GM19468 (cell line): ENCODE data around the gene TAF11L14.
"Not testable (repeated sequence)": the region's sequence is repeated elsewhere in the genome, so short reads cannot be mapped to it uniquely, and the experiment has no call there.

Experiments
- ATAC-seq: cut with Tn5 transposase; IDR thresholded peaks from one replicate; pipeline ENCODE4 v1.9.1; 2021; ENCODE audit warnings: mild to moderate bottlenecking, moderate library complexity, moderate number of reproducible peaks; ENCODE audit not compliant: unreplicated experiment; ENCODE audit errors: extremely low read depth

TAF11L14 gene

DNA sequence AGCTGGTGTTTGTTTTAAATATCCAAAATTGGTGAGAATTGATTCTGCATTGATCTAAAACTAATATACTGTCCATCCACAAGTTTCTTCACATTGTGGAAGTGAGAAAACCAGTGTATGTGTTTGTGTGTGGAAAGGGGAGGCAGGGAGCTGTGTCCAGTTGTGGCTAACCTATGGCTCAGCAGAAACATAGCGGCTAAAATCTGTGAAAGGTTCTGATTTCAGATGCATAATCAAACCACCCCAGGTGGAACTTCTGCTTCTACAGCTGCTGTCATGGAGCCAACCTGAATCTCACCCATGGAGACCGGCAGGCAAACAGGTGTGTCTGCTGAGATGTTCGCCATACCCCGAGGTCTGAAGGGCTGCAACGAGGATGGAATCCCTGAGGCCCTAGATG is at the start of gene TAF11L14:
Gene TAF11L14, plus strand, starts transcription at position 301 of the 400 bp plus-strand sequence.
- no peak for ATAC-seq

DNA sequence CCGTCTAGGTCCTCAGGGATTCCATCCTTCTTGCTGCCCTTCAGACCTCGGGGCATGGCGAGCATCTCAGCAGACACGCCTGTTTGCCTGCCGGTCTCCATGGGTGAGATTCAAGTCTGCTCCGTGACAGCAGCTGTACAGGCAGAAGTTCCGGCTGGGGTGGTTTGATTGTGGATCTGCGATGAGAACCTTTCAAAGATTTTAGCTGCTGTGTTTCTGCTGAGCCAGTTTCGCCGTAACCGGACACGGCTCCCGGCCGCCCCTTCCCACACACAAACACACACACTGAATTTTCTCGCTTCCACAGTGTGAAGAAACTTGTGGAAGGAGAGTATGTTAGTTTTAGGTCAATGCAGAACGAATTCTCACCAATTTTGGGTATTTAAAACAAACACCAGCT is 48.6 kb upstream of the TAF11L14 start, which contains the start of gene TAF11L7:
Gene TAF11L7, minus strand, starts transcription at position 101 of the 400 bp plus-strand sequence.
- ATAC-seq, result not testable (repeated sequence)

DNA sequence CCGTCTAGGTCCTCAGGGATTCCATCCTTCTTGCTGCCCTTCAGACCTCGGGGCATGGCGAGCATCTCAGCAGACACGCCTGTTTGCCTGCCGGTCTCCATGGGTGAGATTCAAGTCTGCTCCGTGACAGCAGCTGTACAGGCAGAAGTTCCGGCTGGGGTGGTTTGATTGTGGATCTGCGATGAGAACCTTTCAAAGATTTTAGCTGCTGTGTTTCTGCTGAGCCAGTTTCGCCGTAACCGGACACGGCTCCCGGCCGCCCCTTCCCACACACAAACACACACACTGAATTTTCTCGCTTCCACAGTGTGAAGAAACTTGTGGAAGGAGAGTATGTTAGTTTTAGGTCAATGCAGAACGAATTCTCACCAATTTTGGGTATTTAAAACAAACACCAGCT is 43.4 kb upstream of the TAF11L14 start, which contains the start of gene TAF11L8:
Gene TAF11L8, minus strand, starts transcription at position 101 of the 400 bp plus-strand sequence.
- not testable (repeated sequence) for ATAC-seq

DNA sequence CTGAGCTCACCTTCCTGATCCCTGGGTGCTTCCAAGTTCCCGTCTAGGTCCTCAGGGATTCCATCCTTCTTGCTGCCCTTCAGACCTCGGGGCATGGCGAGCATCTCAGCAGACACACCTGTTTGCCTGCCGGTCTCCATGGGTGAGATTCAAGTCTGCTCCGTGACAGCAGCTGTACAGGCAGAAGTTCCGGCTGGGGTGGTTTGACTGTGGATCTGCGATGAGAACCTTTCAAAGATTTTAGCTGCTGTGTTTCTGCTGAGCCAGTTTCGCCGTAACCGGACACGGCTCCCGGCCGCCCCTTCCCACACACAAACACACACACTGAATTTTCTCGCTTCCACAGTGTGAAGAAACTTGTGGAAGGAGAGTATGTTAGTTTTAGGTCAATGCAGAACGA is 40.0 kb upstream of the TAF11L14 start, which contains the start of gene TAF11L9:
Gene TAF11L9, minus strand, starts transcription at position 140 of the 400 bp plus-strand sequence.
- ATAC-seq, result not testable (repeated sequence)

DNA sequence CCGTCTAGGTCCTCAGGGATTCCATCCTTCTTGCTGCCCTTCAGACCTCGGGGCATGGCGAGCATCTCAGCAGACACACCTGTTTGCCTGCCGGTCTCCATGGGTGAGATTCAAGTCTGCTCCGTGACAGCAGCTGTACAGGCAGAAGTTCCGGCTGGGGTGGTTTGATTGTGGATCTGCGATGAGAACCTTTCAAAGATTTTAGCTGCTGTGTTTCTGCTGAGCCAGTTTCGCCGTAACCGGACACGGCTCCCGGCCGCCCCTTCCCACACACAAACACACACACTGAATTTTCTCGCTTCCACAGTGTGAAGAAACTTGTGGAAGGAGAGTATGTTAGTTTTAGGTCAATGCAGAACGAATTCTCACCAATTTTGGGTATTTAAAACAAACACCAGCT is 36.5 kb upstream of the TAF11L14 start, which contains the start of gene TAF11L10:
Gene TAF11L10, minus strand, starts transcription at position 101 of the 400 bp plus-strand sequence.
- not testable (repeated sequence) for ATAC-seq

DNA sequence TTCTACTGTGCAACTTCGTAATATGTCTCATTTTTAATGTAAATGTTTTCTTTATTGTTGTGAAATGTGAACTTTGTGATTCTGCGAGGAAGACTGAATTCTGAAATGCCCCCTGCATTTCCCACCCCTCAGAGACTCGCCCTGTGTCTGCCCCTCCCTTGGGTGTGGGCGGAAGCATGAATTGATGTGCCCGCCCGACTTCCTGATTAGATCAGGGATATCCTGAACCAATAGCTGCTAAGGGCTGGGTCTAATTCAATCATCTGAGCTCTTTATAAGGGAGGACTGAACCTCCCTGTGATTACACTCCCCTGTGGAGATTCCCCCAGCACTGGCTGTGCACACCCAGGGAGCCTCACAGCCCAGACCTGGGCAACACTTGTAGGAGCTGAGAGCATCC is 30.4 kb upstream of the TAF11L14 start, which contains the start of gene TAF11L11:
Gene TAF11L11, plus strand, starts transcription at position 304 of the 400 bp plus-strand sequence.
- ATAC-seq, result not testable (repeated sequence)

DNA sequence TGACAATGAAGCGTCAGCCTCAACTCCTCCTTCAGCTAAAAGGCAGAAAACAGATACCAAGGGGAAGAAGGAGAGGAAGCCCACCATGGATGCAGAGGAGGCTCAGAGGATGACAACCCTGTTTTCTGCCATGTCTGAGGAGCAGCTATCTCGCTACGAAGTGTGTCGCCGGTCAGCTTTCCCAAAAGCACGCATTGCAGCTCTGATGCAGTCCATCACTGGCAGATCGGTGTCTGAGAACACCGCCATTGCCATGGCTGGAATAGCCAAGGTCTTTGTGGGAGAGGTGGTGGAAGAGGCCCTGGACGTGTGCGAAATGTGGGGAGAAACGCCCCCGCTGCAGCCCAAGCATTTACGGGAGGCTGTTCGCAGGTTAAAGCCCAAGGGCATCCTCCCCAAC is 29.3 kb upstream of the TAF11L14 start:
- ATAC-seq, result no peak

DNA sequence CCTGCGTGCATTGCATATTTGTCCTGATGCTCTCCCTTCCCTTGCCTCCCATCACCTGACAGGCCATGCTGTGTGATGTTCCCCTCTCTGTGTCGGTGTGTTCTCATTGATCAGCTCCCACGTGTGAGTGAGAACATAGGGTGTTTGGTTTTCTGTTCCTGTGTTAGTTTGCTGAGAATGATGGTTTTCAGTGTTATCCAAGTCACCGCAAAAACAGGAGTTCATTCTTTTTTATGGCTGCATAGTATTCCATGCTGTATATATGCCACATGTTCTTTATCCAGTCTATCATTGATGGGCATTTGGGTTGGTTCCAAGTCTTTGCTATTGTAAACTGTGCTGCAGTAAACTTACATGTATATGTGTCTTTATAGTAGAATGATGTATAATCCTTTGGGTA is 26.8 kb upstream of the TAF11L14 start:
- not testable (repeated sequence) for ATAC-seq

DNA sequence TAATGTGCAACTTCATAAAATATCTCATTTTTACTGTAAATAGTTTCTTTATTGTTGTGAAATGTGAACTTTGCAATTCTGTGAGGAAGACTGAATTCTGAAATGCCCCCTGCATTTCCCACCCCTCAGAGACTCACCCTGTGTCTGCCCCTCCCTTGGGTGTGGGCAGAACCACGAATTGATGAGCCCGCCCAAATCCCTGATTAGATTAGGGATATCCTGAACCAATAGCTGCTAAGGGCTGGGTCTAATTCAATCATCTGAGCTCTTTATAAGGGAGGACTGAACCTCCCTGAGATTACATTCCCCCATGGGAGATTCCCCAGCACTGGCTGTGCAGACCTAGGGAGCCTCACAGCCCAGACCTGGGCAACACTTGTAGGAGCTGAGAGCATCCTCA is 24.2 kb upstream of the TAF11L14 start, which contains the start of gene TAF11L12:
Gene TAF11L12, plus strand, starts transcription at position 301 of the 400 bp plus-strand sequence.
- ATAC-seq, result not testable (repeated sequence)

DNA sequence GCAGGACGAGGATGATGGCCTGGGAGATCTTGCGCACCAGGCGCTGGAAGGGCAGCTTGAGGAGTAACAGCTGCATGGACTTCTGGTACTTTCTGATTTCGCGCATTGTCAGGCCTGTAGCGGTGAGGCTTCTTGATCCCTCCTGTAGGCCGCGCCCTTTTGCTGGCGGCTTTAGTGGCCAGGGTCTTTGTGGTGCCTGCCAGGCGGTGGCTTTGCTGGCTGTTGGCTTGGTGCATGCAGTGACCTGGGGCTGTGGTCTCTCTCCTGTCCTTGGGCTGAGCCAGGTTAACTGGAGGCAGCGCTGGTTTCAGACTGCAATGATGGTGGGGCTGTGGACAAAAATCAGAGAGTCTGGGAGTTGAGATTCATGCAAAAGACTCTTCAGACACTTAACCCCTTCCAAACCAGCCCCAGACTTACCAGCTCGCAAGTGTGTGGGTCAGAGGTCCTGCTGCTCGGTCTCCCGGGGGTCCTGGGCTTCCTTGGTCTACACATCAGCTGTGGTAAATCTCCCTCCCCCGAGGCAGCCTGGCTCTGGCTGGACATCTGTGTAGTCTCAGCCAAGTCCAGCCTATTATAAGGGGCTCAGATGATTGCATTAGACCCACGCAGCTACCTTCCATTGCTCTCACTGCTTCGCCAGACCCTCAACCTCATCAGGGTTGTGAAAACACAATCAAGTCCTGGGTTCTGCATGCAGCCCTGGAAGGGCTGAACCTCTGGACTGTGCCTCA is 19.2 kb upstream of the TAF11L14 start:
- ATAC-seq, result no peak

DNA sequence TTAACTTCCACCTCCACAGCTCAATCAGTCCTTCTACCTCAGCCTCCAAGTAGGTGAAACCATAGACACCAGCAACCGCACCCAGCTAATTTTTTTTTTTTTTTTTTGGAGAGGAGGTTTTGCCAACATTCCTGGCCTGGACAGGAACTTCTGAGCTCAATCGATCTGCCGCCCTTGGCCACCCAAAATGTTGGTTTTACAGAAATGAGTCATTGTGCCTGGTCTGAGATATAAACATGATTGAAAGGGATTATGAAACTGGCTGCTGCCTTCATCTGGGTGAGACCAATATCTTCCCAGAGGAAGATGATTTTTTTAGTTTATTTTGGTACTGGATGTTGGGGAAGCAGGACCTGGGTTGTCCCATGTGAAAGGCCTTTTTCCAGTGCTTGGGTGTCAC is 14.9 kb upstream of the TAF11L14 start:
- no peak for ATAC-seq

DNA sequence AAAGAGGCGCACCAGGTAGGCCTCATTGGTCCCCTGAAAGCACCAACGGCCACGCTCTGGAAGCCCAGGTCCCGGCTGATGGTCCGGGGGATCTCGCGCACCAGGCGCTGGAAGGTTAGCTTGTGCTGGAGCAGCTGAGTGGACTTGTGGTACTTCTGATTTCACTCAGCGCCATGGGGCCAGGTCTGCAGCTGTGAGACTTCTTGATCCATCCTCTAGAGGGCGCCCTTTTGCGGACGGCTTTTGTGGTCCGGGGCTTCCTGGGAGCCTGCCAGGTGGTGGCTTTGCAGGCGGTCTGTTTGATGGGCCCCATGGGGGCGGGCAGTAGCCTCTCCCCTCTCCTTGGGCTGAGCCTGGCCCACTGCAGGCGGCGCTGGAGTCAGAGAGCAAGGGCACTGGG is 13.6 kb upstream of the TAF11L14 start:
- no peak for ATAC-seq

DNA sequence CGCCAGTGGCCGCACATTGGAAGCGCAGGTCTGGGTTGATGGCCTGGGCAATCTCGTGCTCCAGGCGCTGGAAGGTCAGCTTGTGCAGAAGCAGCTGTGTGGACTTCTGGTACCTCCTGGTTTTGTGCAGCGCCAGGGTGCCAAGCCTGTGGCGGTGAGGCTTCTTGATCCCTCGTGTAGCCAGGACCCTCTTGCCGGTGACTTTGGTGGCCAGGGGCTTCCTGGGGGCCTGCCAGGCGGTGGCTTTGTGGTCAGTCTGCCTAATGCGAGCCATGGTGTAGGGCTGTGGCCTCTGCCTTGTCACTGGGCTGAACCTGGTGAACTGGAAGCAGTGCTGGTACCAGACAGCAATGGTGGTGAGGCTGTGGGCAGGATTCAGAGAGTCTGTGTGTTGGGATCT is 8.6 kb upstream of the TAF11L14 start:
- no peak for ATAC-seq

DNA sequence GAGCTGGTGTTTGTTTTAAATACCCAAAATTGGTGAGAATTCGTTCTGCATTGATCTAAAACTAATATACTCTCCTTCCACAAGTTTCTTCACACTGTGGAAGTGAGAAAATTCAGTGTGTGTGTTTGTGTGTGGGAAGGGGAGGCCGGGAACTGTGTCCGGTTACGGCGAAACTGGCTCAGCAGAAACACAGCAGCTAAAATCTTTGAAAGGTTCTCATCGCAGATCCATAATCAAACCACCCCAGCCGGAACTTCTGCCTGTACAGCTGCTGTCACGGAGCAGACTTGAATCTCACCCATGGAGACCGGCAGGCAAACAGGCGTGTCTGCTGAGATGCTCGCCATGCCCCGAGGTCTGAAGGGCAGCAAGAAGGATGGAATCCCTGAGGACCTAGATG is 2.5 kb upstream of the TAF11L14 start, which contains the start of gene TAF11L13:
Gene TAF11L13, plus strand, starts transcription at position 301 of the 400 bp plus-strand sequence.
- ATAC-seq, result not testable (repeated sequence)

DNA sequence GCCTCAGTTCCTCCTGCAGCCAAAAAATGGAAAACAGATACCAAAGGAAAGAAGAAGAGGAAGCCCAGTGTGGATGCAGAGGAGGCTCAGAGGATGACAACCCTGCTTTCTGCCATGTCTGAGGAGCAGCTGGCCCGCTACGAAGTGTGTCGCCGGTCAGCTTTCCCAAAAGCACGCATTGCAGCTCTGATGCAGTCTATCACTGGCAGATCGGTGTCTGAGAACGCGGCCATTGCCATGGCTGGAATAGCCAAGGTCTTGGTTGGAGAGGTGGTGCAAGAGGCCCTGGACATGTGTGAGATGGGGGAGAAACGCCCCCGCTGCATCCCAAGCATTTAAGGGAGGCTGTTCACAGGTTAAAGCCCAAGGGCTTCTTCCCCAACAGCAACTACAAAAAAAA is 15.0 kb downstream of the TAF11L14 start:
- not testable (repeated sequence) for ATAC-seq

DNA sequence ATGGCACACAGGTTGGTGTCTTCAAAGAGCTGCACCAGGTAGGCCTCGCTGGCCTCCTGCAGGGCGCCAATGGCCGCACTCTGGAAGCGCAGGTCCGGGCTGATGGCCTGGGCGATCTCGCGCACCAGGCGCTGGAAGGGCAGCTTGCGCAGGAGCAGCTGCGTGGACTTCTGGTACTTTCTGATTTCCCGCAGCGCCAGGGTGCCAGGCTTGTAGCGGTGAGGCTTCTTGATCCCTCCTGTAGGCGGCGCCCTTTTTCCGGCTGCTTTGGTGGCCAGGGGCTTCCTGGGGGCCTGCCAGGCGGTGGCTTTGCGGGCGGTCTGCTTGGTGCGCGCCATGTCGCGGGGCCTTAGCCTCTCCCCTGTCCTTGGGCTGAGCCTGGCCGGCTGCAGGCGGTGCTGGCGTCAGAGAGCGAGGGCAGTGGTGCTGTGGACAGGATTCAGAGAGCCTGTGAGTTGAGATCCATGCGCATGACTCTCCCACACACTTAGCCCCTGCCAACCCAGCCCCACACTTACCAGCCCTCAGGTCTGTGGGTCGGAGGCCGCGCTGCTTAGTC is 21.0 kb downstream of the TAF11L14 start:
- ATAC-seq, result not testable (repeated sequence)

DNA sequence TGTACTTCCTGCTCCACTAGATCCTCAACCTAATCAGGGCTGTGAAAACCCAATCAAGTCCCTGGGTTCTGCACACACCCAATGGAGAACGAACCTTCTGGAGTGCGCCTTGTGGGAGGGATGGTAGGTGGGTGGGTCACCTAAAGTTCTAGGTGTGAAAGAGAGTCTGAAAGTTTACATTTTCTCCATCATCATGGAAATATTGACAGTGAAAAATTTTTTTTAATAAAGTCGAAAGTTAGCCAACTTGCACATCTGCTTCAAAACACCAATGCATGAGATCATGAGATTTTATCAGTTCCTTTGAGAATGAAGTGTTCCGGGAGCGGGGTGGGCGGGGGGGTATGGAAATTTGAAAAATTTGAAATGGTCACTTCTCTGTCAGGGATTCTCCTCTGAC is 21.7 kb downstream of the TAF11L14 start:
- no peak for ATAC-seq

DNA sequence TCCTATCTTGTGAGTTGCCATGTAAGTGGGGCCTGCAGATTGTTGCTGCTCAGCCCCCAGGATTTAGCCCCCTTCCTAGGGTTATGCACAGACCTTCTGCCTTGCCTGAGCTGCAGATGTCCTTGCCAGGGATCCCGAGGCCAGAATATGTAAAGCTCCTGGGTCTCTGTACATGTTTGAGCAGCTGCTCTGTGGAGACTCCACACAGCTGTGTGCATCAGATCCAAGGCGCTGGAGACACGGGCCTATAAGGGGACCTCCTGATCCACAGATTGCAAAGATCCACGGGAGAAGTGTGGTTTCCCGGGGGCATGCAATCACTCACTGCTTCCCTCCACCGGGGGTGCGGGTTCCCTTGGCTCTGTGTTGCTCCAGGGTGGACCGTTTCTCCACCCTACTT is 28.9 kb downstream of the TAF11L14 start:
- ATAC-seq, result no peak

DNA sequence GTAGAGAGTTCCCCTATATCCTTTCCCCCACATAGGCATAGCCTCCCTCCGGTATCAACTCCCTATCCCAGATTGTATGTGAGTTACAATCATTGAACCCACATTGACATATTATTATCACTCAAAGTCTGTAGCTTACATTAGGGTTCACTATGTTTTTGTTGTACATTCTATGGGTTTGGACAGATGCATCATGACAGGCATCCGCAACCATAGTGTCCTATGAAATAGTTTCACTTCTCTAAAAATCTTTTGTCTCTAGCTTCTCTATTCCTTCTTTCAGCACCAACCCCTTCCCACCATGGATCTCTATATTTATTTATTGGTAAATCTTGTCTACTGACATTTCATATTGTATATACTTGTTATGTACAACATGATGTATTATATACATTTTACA is 31.6 kb downstream of the TAF11L14 start:
- no peak for ATAC-seq

DNA sequence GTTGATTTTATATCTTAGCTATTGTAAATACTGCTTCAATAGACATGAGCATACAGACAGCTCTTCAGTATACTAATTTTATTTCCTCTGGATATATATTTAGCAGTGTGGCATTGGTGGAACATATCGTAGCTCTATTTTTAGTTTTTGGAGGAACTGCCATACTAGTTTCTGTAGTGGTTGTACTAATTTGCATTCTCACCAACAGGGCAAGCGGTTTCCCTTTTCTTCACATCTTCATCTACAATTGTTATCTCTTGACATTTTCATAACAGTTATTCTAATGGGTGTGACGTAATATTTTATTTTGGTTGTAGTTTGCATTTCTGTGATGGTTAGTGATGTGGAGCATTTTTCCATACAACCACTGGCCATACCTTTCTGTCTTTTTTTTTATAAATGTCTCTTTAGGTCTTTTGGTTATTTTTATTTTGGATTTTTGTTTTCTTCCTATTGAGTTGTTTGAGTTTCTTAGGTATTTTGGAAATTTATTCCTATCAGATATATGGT is 32.5 kb downstream of the TAF11L14 start:
- ATAC-seq, result no peak

DNA sequence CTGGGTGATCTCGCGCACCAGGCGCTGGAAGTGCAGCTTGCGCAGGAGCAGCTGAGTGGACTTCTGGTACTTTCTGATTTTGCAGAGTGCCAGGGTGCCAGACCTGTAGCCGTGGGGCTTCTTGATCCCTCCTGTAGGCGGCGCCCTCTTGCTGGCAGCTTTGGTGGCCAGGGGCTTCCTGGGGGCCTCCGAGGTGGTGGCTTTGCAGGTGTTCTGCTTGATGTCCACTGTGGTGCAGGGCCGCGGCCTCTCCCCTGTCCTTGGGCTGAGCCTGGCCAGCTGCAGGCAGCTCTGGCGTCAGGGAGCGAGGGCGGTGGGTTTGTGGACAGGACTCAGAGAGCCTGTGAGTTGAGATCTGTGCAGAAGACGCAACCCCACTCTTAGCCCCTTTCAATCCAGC is 36.1 kb downstream of the TAF11L14 start:
- ATAC-seq, result no peak
